ENCODE data around the gene EVPL.
A peak's percentile ranks its signal among the peaks of the same experiment; 100 is the strongest.

The EVPL gene

GRCh38 chr17:76019833-76020467 lies 7.2 kb downstream of the EVPL start:
- FAIRE-seq: no peak
- DNase-seq (ENCODE audit: extremely low spot score, insufficient read length, low read depth): no peak

GRCh38 chr17:76018801-76019200 lies 8.3 kb downstream of the EVPL start:
- DNase-seq (ENCODE audit: extremely low spot score, insufficient read length, low read depth) (no peak), FAIRE-seq (no peak)

GRCh38 chr17:76018340-76018680 lies 8.8 kb downstream of the EVPL start:
- DNase-seq (ENCODE audit: extremely low spot score, insufficient read length, low read depth) (no peak), FAIRE-seq (no peak)

GRCh38 chr17:76017481-76018339 lies 9.4 kb downstream of the EVPL start:
- DNase-seq (ENCODE audit: extremely low spot score, insufficient read length, low read depth) (no peak), FAIRE-seq (no peak)

- no peak for DNase-seq (ENCODE audit: extremely low spot score, insufficient read length, low read depth)
- FAIRE-seq: no peak
Observed at GRCh38 chr17:76014925-76015261, 12.2 kb downstream of the EVPL start.

GRCh38 chr17:76014100-76014924 lies 12.8 kb downstream of the EVPL start:
- DNase-seq (ENCODE audit: extremely low spot score, insufficient read length, low read depth): peak; percentile 86
- peak; percentile 86 for FAIRE-seq

- FAIRE-seq (no peak), DNase-seq (ENCODE audit: extremely low spot score, insufficient read length, low read depth) (no peak)
Observed at GRCh38 chr17:76013377-76013932, 13.7 kb downstream of the EVPL start.

- DNase-seq (ENCODE audit: extremely low spot score, insufficient read length, low read depth) (no peak), FAIRE-seq (no peak)
Observed at GRCh38 chr17:76011951-76012350, 15.2 kb downstream of the EVPL start.

GRCh38 chr17:76009969-76010661 lies 17.0 kb downstream of the EVPL start:
- no peak for DNase-seq (ENCODE audit: extremely low spot score, insufficient read length, low read depth)
- no peak for FAIRE-seq

- DNase-seq (ENCODE audit: extremely low spot score, insufficient read length, low read depth) (no peak), FAIRE-seq (no peak)
Observed at GRCh38 chr17:76009447-76009846, 17.7 kb downstream of the EVPL start.

- FAIRE-seq: no peak
- no peak for DNase-seq (ENCODE audit: extremely low spot score, insufficient read length, low read depth)
Observed at GRCh38 chr17:76008630-76009425, 18.3 kb downstream of the EVPL start.

GRCh38 chr17:76008208-76008607 lies 18.9 kb downstream of the EVPL start:
- FAIRE-seq (no peak), DNase-seq (ENCODE audit: extremely low spot score, insufficient read length, low read depth) (no peak)

GRCh38 chr17:76007850-76008165 lies 19.3 kb downstream of the EVPL start:
- DNase-seq (ENCODE audit: extremely low spot score, insufficient read length, low read depth) (no peak), FAIRE-seq (no peak)

- FAIRE-seq: no peak
- DNase-seq (ENCODE audit: extremely low spot score, insufficient read length, low read depth): no peak
Observed at GRCh38 chr17:76007131-76007849, 19.8 kb downstream of the EVPL start.

GRCh38 chr17:76005263-76006149 lies 21.6 kb downstream of the EVPL start:
- peak; percentile 71 for FAIRE-seq
- peak; percentile 71 for DNase-seq (ENCODE audit: extremely low spot score, insufficient read length, low read depth)

GRCh38 chr17:76004750-76005262 lies 22.3 kb downstream of the EVPL start:
- no peak for DNase-seq (ENCODE audit: extremely low spot score, insufficient read length, low read depth)
- FAIRE-seq: no peak

- DNase-seq (ENCODE audit: extremely low spot score, insufficient read length, low read depth) (no peak), FAIRE-seq (no peak)
Observed at GRCh38 chr17:76003915-76004314, 23.2 kb downstream of the EVPL start.

GRCh38 chr17:76002100-76002499 lies 25.0 kb downstream of the EVPL start:
- DNase-seq (ENCODE audit: extremely low spot score, insufficient read length, low read depth) (no peak), FAIRE-seq (no peak)
